ENCODE measurements around the gene SH3BP5.

DNA sequence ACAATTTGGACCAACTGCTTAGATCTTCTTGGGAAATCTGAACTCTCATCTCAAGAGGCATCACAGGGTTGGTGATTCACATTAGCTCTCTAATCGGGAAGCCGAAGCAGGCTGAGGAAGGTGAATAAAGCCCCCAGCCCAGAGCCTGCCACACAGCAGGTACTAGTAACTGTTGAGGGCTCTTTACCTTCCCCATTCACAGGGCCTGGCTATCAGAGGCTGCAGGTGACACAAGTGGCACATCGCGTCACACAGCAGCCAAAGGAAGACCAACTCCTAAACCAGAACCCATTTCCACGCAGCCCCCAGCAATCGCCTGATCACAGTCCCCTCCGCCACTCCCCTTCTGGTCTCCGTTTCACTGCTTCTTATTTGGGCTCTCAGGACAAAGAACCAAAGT is 29.2 kb downstream of the SH3BP5 start:
- TF ChIP-seq, protein P1, sequence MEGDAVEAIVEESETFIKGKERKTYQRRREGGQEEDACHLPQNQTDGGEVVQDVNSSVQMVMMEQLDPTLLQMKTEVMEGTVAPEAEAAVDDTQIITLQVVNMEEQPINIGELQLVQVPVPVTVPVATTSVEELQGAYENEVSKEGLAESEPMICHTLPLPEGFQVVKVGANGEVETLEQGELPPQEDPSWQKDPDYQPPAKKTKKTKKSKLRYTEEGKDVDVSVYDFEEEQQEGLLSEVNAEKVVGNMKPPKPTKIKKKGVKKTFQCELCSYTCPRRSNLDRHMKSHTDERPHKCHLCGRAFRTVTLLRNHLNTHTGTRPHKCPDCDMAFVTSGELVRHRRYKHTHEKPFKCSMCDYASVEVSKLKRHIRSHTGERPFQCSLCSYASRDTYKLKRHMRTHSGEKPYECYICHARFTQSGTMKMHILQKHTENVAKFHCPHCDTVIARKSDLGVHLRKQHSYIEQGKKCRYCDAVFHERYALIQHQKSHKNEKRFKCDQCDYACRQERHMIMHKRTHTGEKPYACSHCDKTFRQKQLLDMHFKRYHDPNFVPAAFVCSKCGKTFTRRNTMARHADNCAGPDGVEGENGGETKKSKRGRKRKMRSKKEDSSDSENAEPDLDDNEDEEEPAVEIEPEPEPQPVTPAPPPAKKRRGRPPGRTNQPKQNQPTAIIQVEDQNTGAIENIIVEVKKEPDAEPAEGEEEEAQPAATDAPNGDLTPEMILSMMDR (IDR thresholded peaks at IDR 0.05): no peak
- no peak for TF ChIP-seq POLR2A (IDR thresholded peaks at IDR 0.05)

Measured in Peyer's patch (tissue), 4 donors.